ENCODE measurements around the gene NEURL1B. TPM values are rescaled to one million over a fixed set of nuclear protein-coding genes. Genes with fewer than 3 reads are reported as not detected.
"Not testable (repeated sequence)": the region's sequence is repeated elsewhere in the genome, so short reads cannot be mapped to it uniquely, and the experiment has no call there.

NEURL1B gene
- total RNA-seq, 1 donor from 2014 or later: 9.8 TPM

GRCh38 chr5:172676914-172677475 is 35.9 kb downstream of the NEURL1B start:
- Histone ChIP-seq H3K79me2 (ENCODE audit: insufficient read depth, low read length) (no peaks in the 10 kb centered on the region), H3K9me3 (ENCODE audit: insufficient read depth, low read depth, low read length) (no peaks in the 10 kb centered on the region), H3K36me3 (ENCODE audit: insufficient read depth, low read length) (no peaks in the 10 kb centered on the region), H3K4me2 (ENCODE audit: low read length) (no peak overlapping the region), H3K27ac (ENCODE audit: low read depth, low read length) (no peak overlapping the region), H3K4me1 (ENCODE audit: insufficient read depth, low read length) (no peaks in the 10 kb centered on the region), H3K4me3 (ENCODE audit: insufficient read depth, low read depth, low read length) (no peak overlapping the region), H2AFZ (ENCODE audit: low read depth, low read length) (no peak overlapping the region), H4K20me1 (ENCODE audit: insufficient read depth, low read length) (no peaks in the 10 kb centered on the region), H3K9ac (ENCODE audit: low read length) (no peak overlapping the region), H3K27me3 (ENCODE audit: insufficient read depth, low read length) (peaks cover under 1% of the 10 kb centered on the region)
- DNase-seq (ENCODE audit: low read depth) (no peak), FAIRE-seq (no peak)
- H3K4me1 Mint-ChIP-seq (ENCODE audit: low read depth, unreplicated experiment): no peaks in the 10 kb centered on the region
- no peak overlapping the region for H3K4me3 Mint-ChIP-seq (ENCODE audit: unreplicated experiment)
- H3K27me3 Mint-ChIP-seq (ENCODE audit: low read depth, unreplicated experiment): peaks cover 26% of the 10 kb centered on the region
- no peaks in the 10 kb centered on the region for H3K9me3 Mint-ChIP-seq (ENCODE audit: unreplicated experiment)
- H3K27ac Mint-ChIP-seq (ENCODE audit: unreplicated experiment): no peak overlapping the region
- TF ChIP-seq CTCF (IDR thresholded peaks at IDR 0.05; ENCODE audit: insufficient read depth, low read depth, low read length): no peak
- no peak for TF ChIP-seq EZH2 (IDR thresholded peaks at IDR 0.05; ENCODE audit: insufficient read depth, low read length)
- peaks cover 12% of the 10 kb centered on the region for H3K36me3 Mint-ChIP-seq (ENCODE audit: low read depth, unreplicated experiment)

- H3K27me3 Mint-ChIP-seq (ENCODE audit: low read depth, unreplicated experiment): peaks cover 28% of the 10 kb centered on the region
- not testable (repeated sequence) for H3K27ac ChIP-seq (ENCODE audit: low read depth, low read length); H3K4me1 Mint-ChIP-seq (ENCODE audit: low read depth, unreplicated experiment); H3K36me3 ChIP-seq (ENCODE audit: insufficient read depth, low read length); H3K4me2 ChIP-seq (ENCODE audit: low read length); H3K9ac ChIP-seq (ENCODE audit: low read length); H4K20me1 ChIP-seq (ENCODE audit: insufficient read depth, low read length); H2AFZ ChIP-seq (ENCODE audit: low read depth, low read length); H3K4me3 Mint-ChIP-seq (ENCODE audit: unreplicated experiment); DNase-seq (ENCODE audit: low read depth); H3K79me2 ChIP-seq (ENCODE audit: insufficient read depth, low read length); H3K9me3 ChIP-seq (ENCODE audit: insufficient read depth, low read depth, low read length); H3K4me3 ChIP-seq (ENCODE audit: insufficient read depth, low read depth, low read length); FAIRE-seq; H3K4me1 ChIP-seq (ENCODE audit: insufficient read depth, low read length); H3K27me3 ChIP-seq (ENCODE audit: insufficient read depth, low read length); H3K27ac Mint-ChIP-seq (ENCODE audit: unreplicated experiment); H3K9me3 Mint-ChIP-seq (ENCODE audit: unreplicated experiment)
- H3K36me3 Mint-ChIP-seq (ENCODE audit: low read depth, unreplicated experiment): peaks cover 18% of the 10 kb centered on the region
These were observed 37.4 kb downstream of the NEURL1B start for GRCh38 chr5:172678362-172678874.

GRCh38 chr5:172678902-172679301 is 37.8 kb downstream of the NEURL1B start:
- Histone ChIP-seq H3K27me3 (ENCODE audit: insufficient read depth, low read length) (peaks cover 4% of the 10 kb centered on the region), H3K4me2 (ENCODE audit: low read length) (no peak overlapping the region), H3K4me1 (ENCODE audit: insufficient read depth, low read length) (no peaks in the 10 kb centered on the region), H3K27ac (ENCODE audit: low read depth, low read length) (no peak overlapping the region), H3K79me2 (ENCODE audit: insufficient read depth, low read length) (no peaks in the 10 kb centered on the region), H3K9ac (ENCODE audit: low read length) (no peak overlapping the region), H2AFZ (ENCODE audit: low read depth, low read length) (no peak overlapping the region), H4K20me1 (ENCODE audit: insufficient read depth, low read length) (no peaks in the 10 kb centered on the region), H3K4me3 (ENCODE audit: insufficient read depth, low read depth, low read length) (no peak overlapping the region), H3K36me3 (ENCODE audit: insufficient read depth, low read length) (no peaks in the 10 kb centered on the region), H3K9me3 (ENCODE audit: insufficient read depth, low read depth, low read length) (no peaks in the 10 kb centered on the region)
- no peak for FAIRE-seq
- Mint-ChIP-seq H3K36me3 (ENCODE audit: low read depth, unreplicated experiment) (peaks cover 18% of the 10 kb centered on the region), H3K4me3 (ENCODE audit: unreplicated experiment) (no peak overlapping the region), H3K27me3 (ENCODE audit: low read depth, unreplicated experiment) (peaks cover 28% of the 10 kb centered on the region), H3K9me3 (ENCODE audit: unreplicated experiment) (peaks cover 7% of the 10 kb centered on the region), H3K4me1 (ENCODE audit: low read depth, unreplicated experiment) (no peaks in the 10 kb centered on the region), H3K27ac (ENCODE audit: unreplicated experiment) (no peak overlapping the region)
- TF ChIP-seq EZH2 (IDR thresholded peaks at IDR 0.05; ENCODE audit: insufficient read depth, low read length): no peak
- no peak for TF ChIP-seq CTCF (IDR thresholded peaks at IDR 0.05; ENCODE audit: insufficient read depth, low read depth, low read length)
- no peak for DNase-seq (ENCODE audit: low read depth)
